Lower leg skin (tissue), 4 donors: ENCODE data around the gene CAMKMT. TPM values are rescaled to one million over a fixed set of nuclear protein-coding genes. Genes with fewer than 3 reads are reported as not detected.

Experiments used
- DNase-seq, 2 donors: peaks; one replicate each; pipeline ENCODE4 v3.0.0-alpha.2; 2019; ENCODE audit warnings: low spot score in 2 of 2
- H3K4me3 ChIP-seq: fragments of 200-600 bp; sonication (generic); 2 replicates; pipeline ENCODE4 v1.5.1; 2017; ENCODE audit warnings: mild to moderate bottlenecking, low read depth; ENCODE audit not compliant: poor library complexity, severe bottlenecking
- POLR2A ChIP-seq, 2 donors: fragments of 450-650 bp; IDR thresholded peaks; one replicate each; pipeline ENCODE4 v1.6.1; 2016 to 2017; ENCODE audit warnings: antibody characterized with exemption in 2 of 2, mild to moderate bottlenecking in 1 of 2, moderate library complexity in 1 of 2
- WGBS, 2 donors: methylation state at CpG; one replicate each; pipeline ENCODE4 v1.1.5; 2018; 5-methylcytosine and 5-hydroxymethylcytosine counted together
- intact Hi-C: fragments of 100-400 bp; cut with DNase I; formaldehyde crosslinking; loops from one replicate; pipeline ENCODE4 v1.15.0; 2023; ENCODE audit warnings: low total_unique reads
- total RNA-seq, 4 donors: library from RNA; depleted of rRNA; stranded (reverse); fragments of >200 nt; gene quantifications; one replicate each; pipeline ENCODE4 v1.1.0, GENCODE V29; 2016
- TF ChIP-seq, protein P1 (sequence below), 3 donors: fragments of 450-650 bp; IDR thresholded peaks; one replicate each; pipeline ENCODE4 v1.5.1; 2016; ENCODE audit warnings: antibody characterized with exemption in 3 of 3, mild to moderate bottlenecking in 3 of 3, moderate library complexity in 2 of 3

The CAMKMT gene
- total RNA-seq, 4 donors from 2014 or later = 4.2 to 18.3 (median 9.8) TPM

DNA sequence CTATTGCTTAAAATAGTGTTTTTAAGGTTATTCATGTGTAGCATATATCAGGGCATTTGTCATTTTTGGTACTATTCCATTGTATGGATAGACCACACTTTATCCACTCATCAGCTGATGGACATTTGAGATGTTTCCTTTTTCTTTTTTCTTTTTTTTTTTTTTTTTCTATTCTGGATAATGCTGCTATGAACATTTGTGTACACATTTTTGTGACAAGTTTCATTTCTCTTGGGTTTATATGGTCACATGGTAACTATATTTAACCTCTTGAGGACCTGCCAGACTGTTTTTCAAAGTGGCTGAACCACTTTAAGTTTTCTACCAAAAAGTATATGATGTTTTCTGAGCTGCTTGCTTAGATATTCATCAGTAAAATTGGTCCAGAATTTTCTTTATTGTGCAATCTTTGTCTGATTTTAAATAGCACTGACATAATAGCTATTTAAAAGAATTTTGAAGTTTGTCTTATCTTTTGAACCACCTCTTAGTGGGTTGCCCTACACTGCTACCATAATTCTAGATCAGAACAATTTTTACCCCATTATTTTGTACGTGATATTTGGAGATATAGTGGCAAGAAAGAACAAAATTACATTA lies 360.4 kb downstream of the CAMKMT start:
- WGBS, 2 donors = 88 to 93% methylated on average over 1 of the region's 1 CpG
- no peak for DNase-seq
- H3K4me3 ChIP-seq = no peak overlapping the region
- TF ChIP-seq, protein P1, sequence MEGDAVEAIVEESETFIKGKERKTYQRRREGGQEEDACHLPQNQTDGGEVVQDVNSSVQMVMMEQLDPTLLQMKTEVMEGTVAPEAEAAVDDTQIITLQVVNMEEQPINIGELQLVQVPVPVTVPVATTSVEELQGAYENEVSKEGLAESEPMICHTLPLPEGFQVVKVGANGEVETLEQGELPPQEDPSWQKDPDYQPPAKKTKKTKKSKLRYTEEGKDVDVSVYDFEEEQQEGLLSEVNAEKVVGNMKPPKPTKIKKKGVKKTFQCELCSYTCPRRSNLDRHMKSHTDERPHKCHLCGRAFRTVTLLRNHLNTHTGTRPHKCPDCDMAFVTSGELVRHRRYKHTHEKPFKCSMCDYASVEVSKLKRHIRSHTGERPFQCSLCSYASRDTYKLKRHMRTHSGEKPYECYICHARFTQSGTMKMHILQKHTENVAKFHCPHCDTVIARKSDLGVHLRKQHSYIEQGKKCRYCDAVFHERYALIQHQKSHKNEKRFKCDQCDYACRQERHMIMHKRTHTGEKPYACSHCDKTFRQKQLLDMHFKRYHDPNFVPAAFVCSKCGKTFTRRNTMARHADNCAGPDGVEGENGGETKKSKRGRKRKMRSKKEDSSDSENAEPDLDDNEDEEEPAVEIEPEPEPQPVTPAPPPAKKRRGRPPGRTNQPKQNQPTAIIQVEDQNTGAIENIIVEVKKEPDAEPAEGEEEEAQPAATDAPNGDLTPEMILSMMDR (IDR thresholded peaks at IDR 0.05) = no peak
- TF ChIP-seq POLR2A (IDR thresholded peaks at IDR 0.05) = no peak
- intact Hi-C loops = no loop called here

DNA sequence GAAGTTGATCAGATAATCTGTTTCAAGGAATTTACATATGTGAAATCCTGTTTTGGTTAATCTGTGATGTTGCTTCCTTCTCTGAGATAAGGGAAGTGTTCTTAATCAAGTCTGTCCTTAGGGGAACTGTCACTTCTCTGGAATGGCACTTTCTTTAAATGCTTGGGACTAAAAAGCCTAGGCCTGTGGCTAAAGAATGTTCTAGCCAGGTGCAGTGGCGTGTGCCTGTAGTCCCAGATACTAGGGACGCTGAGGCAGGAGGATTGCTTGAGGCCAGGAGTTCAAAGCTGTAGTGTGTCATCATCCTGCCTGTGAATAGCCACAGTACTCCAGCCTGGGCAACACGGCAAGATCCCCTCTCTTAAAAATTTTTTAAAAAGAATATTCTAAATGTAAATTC lies 362.2 kb downstream of the CAMKMT start:
- WGBS, 2 donors = 88 to 92% methylated on average over 3 of the region's 3 CpGs
- intact Hi-C loops = no loop called here
- DNase-seq = no peak
- no peak overlapping the region for H3K4me3 ChIP-seq
- TF ChIP-seq, protein P1 (IDR thresholded peaks at IDR 0.05) = no peak
- TF ChIP-seq POLR2A (IDR thresholded peaks at IDR 0.05) = no peak

DNA sequence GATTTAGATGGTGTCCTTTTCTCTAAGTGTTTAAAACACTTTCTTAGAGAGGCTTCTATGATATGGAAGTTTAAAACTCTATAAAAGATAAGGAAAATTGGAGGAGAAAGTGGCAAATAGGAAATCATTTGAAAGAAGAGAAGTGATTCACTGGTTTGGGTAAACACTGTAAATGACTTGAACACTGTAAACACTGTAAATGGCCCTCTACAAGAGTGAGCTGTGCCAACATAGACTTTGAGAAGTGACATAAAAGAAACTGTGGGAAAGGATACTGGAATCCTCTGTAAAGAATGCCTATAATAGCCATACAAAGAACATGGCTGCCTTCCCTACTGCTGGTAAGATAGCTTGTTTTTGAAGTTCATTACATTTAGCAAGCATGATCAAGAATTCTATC lies 368.8 kb downstream of the CAMKMT start:
- no peak for TF ChIP-seq POLR2A (IDR thresholded peaks at IDR 0.05)
- TF ChIP-seq, protein P1 (IDR thresholded peaks at IDR 0.05) = no peak
- intact Hi-C loops = no loop called here
- DNase-seq = no peak
- no peak overlapping the region for H3K4me3 ChIP-seq

DNA sequence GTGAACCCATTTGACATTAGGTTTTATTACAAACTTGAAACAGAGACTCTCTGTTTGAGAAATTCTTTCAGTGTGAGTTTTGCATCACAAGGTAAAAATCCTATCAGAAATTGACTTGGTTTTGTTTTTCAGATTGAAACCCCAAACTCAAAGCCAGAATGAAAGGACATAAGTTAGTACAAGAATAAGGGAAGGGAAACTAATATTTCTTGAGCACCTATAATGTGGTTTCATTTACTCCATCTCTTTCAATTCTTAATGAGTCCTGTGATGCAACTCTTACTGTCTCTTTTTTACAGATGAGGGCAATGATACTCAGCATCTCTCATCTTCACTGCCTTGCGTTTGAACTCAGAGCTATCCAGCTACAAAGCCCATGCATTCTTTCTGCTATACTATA lies 369.8 kb downstream of the CAMKMT start:
- intact Hi-C loops = no loop called here
- TF ChIP-seq POLR2A (IDR thresholded peaks at IDR 0.05) = no peak
- TF ChIP-seq, protein P1 (IDR thresholded peaks at IDR 0.05) = no peak
- no peak for DNase-seq
- H3K4me3 ChIP-seq = no peak overlapping the region
- 94 to 95% methylated on average over 1 of the region's 1 CpG for WGBS, 2 donors

DNA sequence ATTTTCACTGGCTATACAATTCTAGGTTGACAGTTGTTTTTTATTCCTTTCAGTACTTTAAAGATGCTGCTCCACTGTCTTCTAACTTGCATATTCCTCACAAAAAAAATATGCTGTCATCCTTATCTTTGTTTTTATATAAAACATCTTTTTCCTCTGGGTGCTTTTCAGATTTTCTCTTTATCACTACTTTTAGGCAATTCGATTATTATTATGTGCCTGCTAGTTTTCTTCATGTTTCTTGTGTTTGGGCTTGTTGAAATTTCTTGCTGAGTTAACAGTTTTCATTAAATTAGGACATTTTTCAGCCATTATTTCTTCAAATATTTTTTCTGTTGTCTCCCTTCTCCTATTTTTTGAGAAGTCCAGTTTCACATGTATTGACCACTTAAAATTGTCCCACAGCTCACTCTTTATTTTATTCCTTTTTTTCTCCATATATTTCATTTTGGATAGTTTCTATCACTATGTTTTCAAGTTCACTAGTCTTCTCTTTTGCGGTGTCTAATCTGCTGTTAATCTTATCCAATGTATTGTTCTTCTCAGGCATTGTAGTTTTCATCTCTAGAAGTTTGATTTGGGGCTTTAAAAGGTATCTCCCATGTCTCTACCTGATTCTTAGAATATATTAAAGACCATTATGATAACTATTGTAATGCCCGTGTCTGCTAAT lies 374.7 kb downstream of the CAMKMT start:
- TF ChIP-seq, protein P1 (IDR thresholded peaks at IDR 0.05) = no peak
- no peak for TF ChIP-seq POLR2A (IDR thresholded peaks at IDR 0.05)
- 84 to 97% methylated on average over 3 of the region's 3 CpGs for WGBS, 2 donors
- intact Hi-C loops = no loop called here
- DNase-seq = no peak
- no peak overlapping the region for H3K4me3 ChIP-seq

DNA sequence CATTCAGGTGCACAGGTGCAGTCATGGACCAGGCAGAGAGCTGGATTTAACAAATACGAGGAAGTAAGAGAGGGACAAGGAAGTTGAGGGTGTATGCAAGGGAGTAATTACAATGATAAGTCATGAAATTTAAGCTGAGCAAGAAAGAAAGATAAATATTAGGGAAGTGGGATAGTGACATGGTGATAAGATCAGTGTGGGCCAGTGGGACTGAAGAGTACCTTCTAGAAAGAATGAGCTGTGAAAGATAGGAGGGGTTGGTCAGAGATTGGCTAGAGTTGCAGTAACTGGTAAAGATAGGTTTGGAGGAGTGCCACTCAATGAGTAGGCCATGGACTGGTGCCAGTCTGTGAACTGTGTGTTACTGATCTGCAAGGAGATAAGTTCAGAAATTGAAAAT lies 378.9 kb downstream of the CAMKMT start:
- TF ChIP-seq, protein P1 (IDR thresholded peaks at IDR 0.05) = no peak
- no peak for TF ChIP-seq POLR2A (IDR thresholded peaks at IDR 0.05)
- no peak overlapping the region for H3K4me3 ChIP-seq
- DNase-seq = no peak
- WGBS, 2 donors = 42 to 45% methylated on average over 1 of the region's 1 CpG
- intact Hi-C loops = no loop called here
